ENCODE data around the gene ASL.
"Not testable (repeated sequence)": the region's sequence is repeated elsewhere in the genome, so short reads cannot be mapped to it uniquely, and the experiment has no call there.

The ASL gene

DNA sequence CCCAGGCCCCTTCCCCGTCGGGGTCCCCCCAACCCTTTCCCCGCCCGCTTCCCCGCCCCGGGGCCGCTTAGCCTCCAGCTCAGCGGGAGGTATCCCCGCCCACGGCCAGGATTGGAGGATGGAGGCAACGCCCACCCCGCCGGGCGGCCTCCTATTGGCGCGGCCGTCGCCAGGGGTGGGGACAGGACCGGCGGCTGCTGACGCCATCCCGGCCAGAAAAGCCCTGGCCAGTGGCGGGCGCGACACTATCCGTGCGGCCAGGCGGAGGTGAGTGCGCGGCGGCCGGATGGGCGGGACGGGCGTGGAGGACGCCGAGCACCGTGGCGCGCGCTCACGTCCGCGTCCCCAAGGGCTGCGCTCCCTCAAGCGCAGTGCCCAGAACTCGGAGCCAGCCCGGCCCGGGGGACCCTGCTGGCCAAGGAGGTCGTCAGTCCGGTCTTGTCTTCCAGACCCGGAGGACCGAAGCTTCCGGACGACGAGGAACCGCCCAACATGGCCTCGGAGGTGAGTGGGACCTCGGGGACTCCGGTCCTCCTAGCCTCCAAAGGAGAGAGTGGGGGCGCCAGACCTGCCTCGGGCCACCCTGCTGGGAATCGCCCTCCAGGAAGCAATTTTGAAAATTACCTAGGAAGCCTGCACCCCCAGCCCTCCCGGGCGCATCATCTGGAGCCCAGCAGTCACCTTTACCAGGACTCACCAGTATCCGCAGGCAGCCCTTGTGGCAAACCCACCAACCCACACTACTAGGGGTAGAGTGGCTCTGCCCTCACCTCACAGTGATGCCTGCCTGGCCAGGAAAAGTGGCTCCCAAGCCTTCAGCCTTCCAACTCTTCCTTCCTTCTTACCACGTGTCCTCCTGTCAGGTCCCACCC lies at the start of gene ASL:
TSS of gene ASL (plus strand) at position 230 of the 872 bp plus-strand sequence. CDS start at position 493, 263 bp downstream.
- DNase-seq: peak; percentile 90

DNA sequence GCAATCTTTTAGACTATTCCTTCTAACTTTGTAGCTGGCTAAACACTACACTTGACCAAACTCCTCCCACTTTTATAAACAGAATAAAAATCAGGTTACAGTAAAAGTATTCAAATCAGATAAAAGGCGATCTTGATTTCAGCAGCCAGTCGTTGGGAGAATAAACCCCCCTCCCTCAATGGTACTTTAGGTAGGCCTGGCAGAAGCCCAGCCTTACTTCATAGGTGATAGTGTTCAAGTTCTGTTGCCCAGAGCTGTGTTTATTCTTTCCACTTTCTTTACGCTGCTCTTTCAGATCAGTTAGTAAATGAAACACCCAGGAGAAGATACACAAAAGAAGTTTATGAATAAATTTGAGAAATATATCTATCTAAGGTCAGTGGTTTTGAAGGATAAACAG lies 47.3 kb upstream of the ASL start:
- not testable (repeated sequence) for DNase-seq

DNA sequence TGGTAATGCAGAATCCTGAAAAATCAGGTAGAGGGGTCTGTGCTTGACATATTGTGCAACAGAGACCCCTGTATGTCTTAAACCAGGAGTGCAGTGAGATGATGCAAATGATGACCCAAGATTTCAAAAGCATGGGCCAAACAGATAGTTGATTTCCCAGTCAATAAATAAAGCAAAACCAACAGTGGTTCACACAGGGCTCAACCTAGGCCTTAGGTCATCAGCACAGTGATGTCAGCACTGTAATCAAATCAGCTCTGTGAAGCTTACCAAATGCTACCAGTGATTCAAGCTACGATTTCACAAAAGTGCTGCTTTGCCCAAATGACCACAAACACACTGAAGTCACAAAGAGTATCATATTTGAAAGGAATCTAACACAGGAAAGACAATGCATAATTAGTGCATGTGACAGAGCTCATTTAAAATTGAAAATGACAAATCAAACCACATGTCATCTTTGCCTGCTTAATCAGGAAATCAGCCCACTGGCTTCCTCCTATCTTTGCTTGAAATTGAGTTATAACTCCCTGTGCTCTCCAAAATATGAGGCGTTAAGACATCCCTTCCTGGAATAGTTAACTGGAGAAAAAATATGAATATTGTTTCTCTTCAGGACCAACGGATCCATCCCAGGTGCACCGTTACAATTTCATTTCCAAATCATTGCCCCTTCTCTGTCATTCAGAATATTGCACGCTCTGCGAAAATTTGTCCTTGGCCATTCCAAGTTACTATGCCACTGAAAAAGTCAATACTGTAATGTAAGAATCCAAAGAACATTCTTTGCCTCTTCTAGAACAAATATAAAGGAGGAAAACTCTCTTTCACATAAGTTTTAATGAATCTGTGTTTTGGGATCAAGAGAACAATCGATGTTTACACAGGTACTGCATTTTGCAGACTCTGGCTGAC lies 41.9 kb upstream of the ASL start:
- no peak for DNase-seq

DNA sequence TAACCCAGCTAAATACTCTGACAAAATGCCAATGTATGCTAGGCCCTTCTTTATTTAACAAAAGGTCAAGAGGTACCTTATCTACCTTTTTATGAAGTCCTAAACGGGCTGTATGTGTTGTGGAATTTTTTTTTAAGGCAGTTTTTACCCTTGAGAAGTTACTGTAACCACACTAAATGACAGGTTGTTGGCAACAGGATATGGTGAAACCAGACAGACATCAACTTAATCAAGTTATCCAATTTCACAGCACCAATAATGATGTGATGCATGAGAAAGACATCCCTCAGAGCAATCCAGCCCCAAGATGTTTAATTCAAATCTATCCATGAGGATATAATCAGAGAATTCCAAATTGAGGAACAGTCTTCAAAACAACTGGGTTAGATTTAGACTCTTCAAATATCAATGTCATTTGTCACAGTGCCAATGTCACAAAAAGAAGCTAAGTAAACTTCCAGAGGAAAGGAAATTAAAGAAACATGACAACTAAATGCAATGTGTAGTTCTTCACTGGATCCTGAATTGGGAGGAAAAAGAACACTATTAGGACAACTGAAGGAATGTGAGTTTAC lies 41.1 kb upstream of the ASL start:
- not testable (repeated sequence) for DNase-seq

DNA sequence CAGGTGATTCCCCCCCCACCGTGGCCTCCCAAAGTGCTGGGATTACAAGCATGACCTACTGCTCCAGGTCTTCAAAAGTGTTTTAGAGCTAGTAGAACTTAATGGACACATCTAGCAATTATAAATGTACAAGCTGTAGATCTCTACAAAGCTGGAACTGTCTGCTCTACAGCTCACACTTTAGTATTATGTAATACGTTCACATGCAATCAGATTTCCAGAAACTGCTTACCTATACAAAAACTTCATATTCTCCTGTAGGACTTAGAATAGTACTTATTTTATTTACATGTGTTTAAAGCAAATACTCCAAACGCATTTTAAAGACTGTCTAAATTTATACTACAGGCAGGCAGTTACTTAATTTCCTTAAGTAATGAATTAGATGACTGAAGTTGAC lies 39.2 kb upstream of the ASL start:
- DNase-seq: no peak

DNA sequence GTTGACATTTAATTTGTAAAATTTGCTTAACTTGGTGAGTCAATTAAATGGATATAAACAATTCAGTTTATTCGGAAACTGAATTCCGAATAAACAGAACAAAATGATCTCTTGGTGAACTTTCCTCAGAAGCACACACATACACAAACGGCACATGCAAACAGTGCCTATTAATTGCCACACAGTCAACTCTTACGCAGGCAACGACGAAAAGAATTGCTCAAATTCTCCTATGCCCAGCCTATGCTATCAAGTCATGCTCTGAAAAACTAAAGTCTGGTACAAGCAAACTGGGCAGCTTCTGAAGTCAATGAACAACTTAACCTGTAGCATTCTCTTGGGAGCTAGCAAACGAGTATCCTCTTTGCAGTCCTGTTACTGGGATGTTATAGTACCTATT lies 38.8 kb upstream of the ASL start:
- no peak for DNase-seq

DNA sequence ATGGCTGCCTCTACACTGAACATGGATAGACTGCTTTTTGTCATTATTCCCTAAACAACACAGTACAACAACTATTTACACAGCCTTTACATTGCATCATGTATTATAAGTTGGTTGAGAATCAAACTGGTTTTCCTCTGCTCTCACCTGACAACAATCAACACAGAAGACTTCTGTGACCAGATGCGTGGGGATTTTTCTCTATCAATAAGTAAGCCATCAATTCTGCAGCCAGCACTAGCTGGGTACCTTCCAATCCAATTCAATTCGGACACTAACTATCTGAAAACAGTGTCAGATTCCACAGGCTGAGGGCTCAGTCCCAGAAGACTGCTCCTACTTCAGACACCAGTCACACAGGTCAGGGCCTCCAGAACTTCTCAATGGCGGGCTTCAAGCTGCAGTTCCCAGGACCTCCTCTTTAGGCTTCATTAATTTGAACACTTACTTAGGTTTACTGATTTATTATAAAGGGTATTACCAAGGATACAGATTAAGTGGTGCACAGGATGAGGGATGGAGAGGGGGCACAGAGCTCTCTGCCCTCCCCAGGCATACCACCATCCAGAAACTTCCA lies 36.4 kb upstream of the ASL start:
- no peak for DNase-seq

DNA sequence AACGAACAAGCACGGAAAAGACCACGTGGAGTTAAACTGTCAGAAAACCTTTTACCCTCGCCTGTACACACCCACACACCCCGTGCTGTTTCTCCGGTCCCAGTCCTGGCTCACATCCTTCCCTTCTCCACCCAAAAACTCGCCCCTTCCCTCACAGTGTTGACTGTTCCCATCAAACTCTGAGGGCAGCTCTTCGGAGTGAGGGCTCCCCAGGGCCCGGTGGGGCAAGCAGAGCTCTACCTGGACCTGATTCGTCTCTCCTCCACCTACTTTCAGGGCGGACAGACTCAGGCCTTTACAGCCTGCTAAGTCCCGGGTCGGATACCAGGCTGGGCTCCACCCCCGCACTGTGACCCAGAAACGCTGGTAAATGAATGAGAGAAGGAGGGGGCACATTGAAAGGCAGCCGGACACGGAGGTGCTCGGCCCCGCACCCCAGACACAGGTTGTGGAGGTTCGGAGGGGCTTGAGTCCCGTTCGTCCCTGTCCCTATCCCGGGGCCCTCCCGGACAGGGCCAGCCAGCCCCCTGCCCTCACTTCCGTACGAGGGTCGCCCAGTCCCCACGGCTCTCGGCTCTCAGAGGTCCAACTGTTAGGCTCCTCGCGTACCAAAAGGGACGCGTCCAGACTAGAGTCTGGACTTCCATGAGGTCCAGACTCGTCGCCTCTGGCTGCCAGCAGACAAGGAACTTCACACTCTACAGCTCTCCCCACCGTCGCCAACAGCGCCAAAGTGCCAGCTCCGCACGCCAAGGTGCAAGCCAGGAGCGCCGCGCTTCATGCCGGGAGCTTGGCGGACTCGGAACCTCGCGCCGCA lies 31.7 kb upstream of the ASL start:
- DNase-seq: peak; percentile 4

DNA sequence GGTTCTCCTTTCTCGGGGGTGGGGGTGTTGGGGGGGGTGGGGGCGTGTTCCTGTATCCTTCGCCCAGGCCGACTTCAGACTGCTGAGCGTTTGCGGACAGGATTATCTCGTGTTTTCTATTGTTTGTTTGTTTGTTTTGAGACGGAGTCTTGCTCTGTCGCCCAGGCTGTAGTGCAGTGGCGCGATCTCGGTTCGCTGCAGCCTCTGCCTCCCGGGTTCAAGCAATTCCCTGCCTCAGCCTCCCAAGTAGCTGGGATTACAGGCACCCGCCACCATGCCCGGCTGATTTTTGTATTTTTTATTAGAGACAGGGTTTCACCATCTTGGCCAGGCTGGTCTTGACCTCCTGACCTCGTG lies 31.1 kb upstream of the ASL start:
- DNase-seq: not testable (repeated sequence)

DNA sequence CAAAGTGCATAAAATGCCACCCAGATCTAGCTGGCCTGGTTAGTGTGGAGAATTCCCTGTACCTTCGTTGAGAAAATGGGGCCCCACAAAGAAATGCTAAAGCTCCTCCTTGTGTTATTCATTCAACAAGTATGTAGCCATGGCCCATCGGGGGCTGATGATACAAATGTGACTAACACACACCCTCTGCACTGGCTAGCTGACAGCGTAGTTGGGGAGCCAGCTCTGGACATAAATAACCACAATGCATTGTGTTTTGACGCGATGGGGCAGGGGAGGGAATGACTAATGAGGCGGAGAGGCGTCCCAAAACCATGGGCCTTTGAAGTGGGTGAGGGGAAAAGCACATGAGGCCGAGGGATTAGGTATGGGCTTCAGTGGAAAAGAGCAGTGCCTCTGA lies 28.2 kb upstream of the ASL start:
- DNase-seq: peak; percentile 95

DNA sequence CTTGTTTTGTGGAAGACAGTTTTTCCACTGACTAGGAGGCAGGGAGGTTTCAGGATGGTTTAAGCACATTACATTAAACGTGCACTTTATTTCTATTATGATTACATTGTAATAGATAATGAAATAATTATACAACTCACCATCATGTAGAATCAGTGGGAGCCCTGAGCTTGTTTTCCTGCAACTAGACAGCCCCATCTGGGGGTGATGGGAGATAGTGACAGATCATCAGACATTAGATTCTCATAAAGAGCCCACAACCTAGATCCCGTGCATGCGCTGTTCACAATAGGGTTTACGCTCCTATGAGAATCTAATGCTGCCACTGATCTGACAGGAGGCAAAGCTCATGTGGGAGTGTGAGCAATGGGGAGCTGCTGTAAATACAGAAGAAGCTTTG lies 25.7 kb upstream of the ASL start:
- not testable (repeated sequence) for DNase-seq

DNA sequence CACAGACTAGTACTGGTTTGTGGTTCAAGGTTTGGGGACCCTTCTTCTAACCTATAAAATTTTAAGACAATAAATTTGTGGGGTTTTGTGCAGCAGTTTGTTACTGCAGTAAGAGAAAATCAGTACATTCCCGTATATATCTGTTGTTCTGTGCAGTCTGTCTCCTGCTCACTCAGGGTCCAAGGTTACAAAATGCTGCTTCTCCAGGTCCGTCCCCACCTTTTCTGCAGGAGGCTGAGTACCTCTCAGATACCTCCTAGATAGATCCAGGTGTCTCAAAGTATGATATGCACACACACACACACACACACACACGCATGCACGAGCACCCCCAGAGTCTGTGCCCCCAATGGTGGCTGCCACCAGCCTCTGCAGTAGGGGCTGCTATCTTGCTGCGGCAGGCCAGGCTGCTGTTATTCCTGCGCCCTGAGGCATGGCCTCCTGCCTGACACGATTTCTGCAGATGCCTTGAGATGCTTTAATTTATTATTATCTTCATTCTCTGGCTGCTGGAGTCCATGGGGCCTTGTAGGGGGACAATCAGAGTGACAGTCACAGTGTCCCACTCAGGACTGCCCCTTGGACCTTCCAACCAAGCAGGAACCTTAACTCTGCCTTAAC lies 25.2 kb upstream of the ASL start:
- DNase-seq: no peak

DNA sequence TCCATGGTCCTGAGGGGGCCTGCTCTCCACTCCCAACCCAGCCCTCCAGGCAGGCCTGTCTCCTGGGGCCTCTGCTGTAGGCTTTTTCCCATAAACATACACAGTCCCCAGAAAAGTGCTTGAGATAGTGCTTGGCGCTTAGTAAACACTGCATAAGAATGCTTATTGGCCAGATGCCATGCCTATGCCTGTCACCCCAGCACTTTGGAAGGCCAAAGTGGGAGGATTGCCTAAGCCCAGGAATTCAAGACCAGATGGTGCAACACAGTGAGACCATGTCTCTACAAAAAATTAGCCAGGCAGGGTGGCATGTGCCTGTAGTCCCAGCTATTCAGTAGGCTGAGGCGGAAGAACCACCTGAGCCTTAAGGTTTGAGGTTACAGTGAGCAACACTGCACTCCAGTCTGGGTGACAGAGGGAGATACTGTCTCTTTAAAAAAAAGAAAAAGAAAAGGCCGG lies 24.6 kb upstream of the ASL start:
- peak; percentile 97 for DNase-seq

DNA sequence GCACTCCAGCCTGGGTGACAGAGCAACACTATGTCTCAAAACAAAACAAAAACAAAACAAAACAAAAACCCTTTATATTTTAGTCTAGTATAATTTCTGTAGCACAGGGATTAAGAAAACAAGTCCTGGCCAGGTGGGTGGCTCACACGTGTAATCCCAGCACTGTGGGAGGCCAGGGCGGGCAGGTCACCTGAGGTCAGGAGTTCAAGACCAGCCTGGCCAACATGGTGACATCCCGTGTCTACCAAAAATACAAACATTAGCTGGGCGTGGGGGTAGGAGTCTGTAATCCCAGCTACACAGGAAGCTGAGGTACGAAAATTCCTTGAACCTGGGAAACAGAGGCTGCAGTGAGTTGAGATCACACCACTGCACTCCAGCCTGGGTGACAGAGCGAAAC lies 23.2 kb upstream of the ASL start:
- DNase-seq: no peak

DNA sequence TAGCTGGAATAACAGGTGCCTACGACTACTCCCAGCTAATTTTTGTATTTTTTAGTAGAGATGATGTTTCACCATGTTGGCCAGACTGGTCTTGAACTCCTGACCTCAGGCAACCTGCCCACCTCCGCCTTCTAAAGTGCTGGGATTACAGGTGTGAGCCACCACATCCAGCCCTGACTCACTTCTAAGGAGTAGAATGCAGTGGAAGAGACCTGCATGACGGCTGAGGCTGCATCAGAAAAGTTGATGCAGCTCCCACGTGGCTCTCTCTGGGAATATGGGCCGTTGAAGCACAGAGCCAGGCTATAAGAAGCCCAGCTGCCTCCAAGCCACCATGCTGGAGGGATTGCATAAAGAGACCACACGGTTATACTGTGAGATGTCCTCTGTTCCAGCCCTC lies 21.6 kb upstream of the ASL start:
- no peak for DNase-seq

DNA sequence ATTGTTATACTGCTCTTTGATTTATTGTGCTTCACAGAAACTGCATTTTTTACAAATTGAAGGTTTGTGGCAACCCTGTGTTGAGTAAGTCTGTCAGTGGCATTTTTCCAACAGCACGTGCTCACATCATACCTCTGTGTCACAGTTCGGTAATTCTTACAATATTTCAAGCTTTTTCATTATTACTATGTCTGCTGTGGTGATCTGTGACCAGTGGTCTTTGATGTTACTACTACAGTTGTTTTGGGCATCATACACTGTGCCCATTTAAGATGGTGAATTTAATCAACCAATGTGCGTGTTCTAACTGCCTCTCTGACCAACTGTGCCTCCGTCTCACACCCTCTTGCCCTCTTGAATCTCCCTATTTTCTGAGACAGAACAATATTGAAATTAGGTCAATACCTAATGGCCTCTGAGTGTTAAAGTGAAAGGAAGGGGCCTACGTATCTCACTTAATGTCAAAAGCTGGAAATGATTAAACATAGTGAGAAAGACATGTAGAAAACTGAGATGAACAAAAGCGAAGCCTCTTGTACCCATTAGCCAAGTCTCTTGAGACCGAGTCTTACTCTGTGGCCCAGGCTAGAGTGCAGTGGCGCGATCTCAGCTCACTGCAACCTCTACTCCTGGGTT lies 20.2 kb upstream of the ASL start:
- peak; percentile 49 for DNase-seq

DNA sequence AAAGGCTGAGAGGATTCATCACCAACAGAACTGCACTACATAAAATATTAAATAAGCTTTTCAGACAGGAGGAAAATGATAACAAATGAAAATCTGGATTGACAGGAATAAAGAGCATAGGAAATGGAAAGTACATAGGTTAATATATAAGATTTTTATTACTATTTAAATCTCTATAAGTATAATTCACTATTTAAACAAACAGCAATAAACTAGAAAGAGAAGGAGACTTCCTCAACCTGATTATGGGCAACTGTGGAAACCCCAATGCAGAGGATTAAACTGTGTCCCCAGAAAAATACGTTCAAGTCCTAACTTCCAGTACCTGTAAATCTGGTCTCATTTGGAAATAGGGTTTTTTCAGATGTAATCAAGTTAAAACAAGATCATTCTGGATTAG lies 14.8 kb upstream of the ASL start:
- no peak for DNase-seq

DNA sequence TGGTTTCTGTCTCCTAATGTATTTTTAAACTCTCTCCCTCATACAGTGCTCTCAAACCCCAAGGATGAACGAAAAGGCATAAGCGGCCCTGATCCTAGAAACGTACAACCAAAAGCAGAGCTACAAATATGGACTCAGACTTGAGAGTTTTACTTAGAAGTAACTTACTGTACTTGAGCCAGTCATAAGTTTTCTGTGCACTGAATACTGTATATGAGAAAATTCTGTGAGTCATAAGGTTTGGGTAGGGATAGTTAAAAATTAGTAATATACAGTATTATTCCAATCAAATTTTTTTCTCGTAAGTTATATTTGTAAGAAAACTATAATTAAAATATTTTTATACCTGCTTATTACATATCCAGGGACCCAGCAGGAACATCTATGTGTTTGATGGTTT lies 5.9 kb upstream of the ASL start:
- no peak for DNase-seq

DNA sequence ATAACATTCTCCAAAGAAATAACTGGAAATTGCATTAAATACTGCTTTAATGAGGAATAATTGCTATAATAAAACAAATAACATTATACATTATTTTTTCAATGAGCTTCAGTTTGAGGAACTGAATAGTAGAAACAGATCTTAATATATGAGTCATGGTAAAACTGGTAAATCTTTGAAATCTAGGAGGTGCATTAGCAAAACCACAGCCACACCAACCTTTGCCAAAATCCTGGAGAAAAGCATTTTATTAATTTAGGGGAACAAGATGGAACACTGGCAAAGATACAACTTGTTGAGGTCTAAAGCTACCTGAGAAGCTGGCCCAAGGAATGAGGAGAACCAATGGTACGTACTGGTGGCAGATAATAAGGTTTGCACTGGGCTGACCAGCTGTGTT lies 5.4 kb upstream of the ASL start:
- DNase-seq: no peak

DNA sequence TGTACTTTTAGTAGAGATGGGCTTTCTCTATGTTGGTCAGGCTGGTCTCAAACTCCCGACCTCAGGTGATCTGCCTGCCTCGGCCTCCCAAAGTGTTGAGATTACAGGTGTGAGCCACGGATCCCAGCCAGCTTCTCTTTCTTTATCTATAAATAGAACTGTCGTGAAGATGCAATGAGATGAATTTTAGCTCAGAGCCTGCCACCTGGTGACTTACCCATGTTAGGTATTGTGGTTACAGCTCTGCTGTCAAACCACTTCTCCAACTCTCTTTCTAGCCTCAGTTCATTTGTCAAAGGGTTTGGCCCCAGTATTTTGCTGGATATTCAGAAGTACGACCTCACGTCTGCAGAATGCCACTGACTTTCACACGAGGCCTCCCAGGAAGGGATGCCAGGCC lies 3.4 kb upstream of the ASL start:
- DNase-seq: not testable (repeated sequence)
